Right lung (tissue), 5 donors: ENCODE results near the gene DNAJB1. TPM values are rescaled to one million over a fixed set of nuclear protein-coding genes. Genes with fewer than 3 reads are reported as not detected.
A peak's percentile ranks its signal among the peaks of the same experiment; 100 is the strongest.
"Not testable (repeated sequence)": the region's sequence is repeated elsewhere in the genome, so short reads cannot be mapped to it uniquely, and the experiment has no call there.

Experiments used
- DNase-seq, 2 donors: peaks; one replicate each; pipeline ENCODE4 v3.0.0-alpha.2; 2013
- polyA plus RNA-seq, 5 donors: library from polyadenylated mRNA; unstranded; fragments of 120-200 nt; gene quantifications; one replicate each; pipeline versions ENCODE4 v1.2.1 to v1.2.3, GENCODE V29; 2013; ENCODE audit warnings: inconsistent platforms in 1 of 5, low replicate concordance in 1 of 5; ENCODE audit not compliant: insufficient read length in 5 of 5, insufficient read depth in 1 of 5

The DNAJB1 gene
- polyA plus RNA-seq, 5 donors, result 71.3 to 112 (median 83.8) TPM

DNA sequence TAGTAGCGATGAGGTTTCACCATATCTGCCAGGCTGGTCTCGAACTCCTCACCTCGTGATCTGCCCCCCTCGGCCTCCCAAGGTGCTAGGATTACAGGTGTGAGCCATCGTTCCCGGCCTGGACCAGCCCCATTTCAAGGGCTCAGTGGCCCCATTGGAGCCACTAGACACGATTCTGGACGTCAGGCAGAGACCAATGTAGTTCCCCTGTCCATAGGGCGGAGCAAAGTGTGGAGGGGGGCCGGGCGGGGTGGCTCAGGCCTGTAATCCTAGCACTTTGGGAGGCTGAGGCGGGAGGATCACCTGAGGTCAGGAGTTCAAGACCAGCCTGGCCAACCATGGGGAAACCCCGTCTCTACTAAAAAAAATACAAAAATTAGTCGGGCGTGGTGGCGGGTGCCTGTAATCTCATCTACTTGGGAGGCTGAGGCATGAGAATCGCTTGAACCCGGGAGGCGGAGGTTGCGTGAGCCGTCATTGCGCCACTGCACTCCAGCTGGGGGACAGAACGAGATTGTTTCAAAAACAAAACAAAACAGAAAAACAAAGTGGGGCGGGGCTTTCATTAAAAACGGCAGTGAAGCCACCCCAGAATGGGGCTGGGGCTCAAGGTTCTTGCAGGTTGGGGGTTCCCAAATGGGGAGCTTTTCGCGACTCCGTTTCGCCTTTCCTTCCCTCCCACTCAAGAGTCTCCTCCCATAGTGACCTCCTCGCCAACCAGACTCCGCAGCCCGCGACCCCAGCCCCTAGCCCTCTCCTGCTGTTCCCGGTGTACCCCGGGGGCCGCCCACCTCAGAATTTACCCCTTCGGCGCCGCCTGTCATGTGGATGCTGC lies 10.4 kb upstream of the DNAJB1 start:
- no peak for DNase-seq

DNA sequence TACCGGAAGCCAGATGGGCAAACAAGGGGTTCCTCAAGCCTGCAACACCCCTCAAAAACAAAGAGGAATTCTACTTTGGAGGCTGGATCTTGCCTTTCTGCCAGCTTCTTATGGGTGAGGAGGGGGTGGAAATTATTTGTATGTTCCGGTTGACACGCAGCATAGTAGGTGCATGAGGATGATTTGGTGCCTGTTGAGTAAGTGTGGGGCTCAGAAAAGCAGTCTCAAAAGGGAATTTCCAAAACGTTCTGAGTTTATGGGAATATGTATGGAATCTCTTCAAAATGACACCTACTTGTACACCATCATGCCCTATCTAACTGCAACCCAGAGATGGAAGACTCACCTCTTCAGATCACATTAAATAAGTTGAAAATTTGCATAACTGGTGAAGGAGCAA lies 8.2 kb upstream of the DNAJB1 start:
- no peak for DNase-seq

DNA sequence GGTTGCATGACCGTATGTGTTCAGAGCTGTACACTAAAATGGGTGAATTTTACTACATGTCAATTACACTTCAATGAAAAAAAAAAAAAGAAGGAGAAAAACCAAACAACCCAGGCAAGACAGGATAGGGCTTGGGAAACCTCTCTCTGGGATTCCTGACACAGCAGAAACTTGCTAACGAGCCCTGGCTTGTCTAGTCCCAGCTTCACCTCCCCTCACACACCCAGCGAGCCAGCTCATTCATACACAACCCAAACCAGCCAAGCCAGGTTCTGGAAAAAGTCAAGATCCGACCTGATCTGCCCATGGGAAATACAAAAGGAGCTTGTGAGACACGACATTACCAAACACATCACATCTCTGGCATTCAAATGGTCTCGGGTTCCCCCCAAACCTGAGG lies 7.5 kb upstream of the DNAJB1 start:
- DNase-seq, result no peak

DNA sequence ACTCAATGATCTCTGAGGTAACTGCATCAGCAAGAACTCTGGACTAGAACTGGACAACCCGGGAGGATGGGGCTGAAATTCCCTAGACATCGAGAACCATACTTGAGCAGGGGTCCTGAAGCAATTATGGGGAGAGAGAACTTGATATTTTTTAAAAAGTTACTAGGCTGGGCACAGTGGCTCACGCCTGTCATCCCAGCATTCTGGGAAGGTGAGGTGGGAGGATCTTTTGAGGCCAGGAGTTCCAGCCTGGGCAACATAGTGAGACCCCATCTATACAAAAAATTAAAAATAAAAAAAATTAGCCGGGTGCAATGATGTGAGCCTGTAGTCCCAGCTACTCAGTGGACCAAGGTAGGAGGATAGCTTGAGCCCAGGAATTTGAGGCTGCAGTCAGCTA lies 2.3 kb upstream of the DNAJB1 start:
- DNase-seq, result no peak

DNA sequence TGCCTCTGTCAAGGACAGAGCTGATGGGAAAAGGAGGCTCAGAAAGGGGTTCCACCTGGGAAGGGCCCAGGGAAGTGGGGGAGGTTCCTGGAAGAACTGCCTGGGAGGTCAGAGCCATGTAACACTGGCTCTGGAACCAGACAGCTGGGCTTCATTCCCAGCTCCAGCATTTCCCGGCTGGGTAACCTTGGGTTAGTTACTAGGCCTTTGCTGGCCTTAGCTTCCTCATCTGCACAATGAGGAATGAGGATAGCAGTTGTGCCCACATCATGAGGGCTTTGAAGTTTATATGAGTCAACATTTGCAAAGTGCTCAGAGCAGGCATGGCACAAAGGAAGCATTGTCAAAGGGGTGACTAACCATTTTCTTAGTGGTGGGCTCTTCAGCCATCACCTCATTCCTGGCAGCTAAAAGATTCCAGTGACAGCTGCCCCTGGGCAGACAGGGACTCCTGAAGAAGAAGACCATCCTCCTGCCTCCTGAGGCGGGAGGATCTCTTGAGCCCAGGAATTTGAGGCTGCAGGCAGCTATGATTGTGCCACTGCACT lies 1.7 kb upstream of the DNAJB1 start:
- DNase-seq, result no peak

DNA sequence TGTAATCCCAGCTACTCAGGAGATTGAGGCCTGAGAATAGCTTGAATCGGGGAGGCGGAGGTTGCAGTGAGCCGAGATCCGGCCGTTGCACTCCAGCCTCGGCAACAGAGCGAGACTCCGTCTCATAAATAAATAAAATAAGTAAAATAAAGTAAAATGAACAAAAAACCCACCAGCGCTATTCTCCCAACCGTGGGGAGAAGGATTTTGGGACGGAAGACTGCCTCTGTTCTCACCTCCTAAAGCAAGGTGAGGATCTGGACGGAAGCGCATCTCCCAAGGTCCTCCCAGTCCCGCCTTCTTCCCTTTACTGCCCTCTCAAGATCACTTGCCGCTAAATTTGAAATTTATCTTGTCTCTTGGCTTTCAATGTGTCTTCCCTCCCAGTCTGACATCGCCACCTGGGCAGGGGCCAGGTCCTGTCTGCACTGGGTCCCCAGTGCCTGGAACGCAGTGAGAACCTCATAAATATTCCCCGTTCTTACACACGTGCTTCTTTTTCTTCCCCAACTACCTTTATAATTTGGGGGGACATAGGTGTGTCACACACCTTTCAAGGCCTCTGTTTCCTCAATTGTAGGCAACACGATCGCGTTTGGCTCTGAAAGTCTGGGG lies 1.2 kb upstream of the DNAJB1 start:
- DNase-seq, result no peak

DNA sequence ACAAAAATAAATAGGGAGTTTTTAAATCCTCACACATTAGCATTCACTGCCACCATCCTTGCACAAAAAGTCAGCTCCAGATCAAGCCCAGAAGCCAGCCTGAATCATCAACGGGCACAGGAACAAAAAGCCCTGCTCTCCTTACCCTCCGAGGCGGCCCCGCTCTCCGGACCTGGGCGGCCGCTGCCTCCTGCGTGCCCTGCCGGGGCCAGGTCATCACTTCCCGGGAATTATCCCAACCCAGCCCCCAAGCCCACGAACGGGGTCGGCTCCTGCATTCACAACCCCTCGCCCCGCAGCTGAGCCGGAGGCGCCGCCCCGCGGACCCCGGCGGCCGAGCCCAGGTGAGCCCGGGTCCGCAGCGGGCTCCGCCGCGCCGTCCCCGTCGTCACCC lies 754 bp downstream of the DNAJB1 start:
- DNase-seq, result no peak

DNA sequence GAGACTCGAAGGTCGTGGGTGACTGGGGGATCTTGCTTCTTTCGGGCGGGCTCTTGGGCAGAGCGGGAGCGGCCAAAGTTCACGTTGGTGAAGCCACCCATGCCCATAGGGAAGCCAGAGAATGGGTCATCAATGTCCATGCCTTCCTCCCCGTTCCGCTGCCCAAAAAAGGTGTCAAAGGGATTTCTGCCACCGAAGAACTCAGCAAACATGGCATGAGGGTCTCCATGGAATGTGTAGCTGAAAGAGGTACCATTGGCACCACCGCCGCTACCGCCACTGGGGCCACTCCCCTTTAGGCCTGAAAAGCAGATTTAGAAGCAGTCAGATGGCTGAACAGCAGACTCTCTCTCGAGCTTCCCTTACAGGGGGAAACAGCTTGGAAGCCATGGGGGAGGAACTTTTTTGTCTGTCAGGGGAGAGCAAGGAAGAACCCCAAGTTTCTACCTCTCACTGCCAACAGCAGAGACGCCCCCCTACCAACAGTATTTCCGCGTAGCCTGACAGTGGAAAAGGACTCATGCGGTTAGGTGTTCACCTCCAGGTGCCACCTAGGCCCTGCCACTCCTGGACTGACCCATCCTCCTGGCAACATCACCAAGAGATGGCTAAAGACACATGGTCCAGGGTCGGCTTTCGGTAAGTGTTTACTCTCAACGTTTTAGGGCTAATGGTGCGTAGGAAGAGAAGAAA lies 1.3 kb downstream of the DNAJB1 start:
- no peak for DNase-seq

DNA sequence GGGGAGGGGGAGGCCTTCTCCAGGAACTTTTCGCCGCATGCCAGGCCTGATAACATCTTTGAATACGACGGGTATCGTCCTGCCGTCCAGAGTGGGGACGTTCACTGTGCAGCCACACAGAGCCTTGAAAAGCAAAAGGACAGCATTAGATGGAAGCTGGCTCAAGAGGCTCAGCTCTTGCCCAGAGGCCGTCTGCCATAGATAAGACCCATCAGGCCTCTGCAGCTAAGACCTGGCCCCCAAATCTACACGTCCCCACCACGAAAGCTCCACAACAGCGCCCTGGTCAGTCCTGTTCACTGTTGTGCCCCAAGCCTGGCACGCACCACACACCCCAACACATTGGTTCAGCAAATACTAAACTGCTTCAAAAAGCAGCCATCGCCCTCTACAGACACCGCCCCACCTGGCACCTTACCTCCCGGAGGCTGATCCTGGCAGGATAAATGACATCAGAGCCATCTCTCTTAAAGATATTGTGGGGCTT lies 2.1 kb downstream of the DNAJB1 start:
- no peak for DNase-seq

DNA sequence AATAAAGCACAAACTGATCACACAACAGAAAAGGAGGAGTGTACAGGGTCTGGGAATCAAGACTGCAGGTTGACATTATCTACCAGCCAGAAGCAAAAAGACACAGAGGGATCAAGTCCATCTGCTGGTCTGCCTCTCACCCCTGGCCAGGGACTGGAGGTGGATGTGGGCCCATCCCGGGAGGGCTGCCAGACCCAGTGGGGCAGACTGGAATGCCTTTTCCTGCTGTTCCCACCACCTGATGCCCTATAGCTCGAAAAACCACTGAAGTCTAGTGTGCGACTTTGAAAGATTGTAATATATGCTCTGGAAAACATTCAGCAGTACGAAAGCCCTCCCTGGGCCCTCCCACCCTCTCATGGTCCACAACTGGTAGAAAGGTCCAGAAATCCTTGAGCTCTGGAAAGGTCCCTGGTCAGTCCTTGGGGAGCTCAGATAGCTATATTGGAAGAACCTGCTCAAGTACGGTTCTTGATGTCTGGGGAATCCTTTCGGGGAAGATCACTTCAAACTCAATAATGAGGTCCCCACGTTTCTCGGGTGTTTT lies 2.6 kb downstream of the DNAJB1 start:
- no peak for DNase-seq

DNA sequence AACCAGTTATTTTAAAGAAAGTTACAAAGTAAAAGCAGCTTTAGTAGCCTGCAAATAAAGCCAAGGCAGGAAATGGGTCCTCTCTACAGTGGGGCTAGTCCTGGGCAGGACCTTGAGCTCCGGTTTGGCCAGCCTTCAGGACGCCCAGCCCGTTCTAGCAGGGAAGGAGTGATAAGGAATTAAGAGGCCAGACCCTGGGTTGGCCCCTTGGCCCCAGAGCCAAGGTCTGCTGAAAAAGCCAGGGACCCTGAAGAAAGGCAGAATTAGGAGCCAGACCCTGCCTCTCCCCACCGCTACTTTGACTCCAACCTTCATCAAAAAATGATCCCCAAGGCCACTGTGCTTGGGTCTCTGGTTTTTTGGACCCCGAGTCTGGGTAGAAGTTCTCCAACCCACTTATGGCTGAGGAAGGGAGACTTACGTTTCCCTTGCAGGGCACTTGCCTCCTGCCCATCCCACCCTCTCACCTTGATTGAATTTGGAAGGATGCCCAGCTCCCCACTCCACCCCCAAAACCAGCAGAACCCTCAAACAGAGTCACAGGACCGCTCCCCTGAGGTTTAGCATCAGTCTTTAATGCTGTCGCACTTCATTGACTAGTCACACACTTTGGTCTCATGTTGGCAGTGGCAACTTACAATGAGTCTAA lies 3.9 kb downstream of the DNAJB1 start:
- DNase-seq, result no peak

DNA sequence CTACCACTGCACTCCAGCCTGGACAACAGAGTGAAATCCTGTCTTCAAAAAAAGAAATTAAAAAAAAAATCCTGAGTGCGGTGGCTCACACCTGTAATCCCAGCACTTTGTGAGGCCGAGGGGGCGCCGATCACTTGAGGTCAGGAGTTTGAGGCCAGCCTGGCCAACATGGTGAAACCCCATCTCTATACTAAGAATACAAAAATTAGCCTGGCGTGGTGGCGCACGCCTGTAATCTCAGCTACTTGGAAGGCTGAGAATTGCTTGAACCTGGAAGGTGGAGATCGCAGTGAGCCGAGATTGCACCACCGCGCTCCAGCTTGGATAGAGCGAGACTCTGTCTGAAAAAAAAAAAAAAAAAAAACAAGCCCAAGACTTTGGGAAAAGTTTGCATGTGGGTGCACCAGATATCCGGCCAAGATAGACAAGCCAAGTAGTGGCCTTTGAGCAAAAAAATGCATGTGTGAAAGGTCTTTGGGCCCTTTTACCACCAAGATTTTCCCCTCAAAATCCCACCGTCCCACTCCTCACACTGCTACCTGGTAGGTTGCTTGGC lies 5.7 kb downstream of the DNAJB1 start:
- DNase-seq, result no peak

DNA sequence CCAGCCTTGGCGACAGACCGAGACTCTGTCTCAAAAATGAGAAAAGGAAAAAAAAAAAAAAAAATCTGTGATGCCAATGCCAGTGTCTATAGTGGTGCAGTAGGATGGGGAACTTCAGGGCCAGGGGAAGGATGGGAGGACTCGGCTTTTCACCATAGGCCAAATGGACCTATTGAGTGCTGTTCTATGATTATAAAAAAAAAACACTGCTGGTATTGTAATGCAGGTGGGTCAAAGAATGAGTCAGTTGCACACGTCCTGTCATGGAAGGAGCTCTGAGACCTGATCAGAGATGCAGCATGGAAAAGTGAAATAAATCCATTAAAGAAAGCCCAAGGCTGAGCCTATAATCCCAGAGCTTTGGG lies 7.0 kb downstream of the DNAJB1 start:
- DNase-seq, result no peak

DNA sequence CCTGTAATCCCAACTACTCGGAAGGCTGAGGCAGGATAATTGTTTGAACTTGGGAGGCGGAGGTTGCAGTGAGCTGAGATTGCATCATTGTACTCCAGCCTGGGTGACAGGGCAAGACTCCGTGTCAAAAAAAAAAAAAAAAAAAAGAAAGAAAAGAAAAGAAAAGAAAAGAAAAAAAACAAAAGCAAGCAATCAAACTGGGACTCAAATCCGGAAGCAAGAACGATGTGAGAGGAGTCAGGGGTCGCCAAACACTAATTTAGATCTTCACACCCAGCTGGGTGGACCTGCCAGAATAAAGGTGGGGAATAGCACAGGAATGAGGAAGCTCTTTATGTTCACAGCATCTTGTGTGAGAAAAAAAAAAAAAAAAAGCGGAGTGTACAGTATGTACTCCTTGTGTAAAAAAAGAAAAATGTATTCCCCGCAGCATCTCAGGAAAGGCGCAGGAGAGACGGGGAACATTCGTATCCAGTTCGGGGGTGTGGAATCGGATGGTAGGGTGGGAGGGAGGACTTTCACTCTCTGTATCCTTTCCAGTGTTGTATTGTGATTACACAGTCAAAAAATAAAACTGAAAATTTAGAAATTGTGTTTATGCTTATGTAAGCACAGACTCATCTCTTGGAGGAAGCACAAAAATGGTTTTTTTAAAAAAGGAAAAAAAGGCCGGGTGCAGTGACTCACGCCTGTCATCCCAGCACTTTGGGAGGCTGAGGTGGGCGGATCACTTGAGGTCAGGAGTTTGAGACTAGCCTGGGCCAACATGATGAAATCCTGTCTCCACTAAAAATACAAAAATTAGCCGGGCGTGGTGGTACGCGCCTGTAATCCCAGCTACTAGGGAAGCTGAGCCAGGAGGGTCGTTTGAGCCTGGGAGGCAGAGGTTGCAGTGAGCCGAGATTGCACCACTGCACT lies 7.6 kb downstream of the DNAJB1 start:
- no peak for DNase-seq

DNA sequence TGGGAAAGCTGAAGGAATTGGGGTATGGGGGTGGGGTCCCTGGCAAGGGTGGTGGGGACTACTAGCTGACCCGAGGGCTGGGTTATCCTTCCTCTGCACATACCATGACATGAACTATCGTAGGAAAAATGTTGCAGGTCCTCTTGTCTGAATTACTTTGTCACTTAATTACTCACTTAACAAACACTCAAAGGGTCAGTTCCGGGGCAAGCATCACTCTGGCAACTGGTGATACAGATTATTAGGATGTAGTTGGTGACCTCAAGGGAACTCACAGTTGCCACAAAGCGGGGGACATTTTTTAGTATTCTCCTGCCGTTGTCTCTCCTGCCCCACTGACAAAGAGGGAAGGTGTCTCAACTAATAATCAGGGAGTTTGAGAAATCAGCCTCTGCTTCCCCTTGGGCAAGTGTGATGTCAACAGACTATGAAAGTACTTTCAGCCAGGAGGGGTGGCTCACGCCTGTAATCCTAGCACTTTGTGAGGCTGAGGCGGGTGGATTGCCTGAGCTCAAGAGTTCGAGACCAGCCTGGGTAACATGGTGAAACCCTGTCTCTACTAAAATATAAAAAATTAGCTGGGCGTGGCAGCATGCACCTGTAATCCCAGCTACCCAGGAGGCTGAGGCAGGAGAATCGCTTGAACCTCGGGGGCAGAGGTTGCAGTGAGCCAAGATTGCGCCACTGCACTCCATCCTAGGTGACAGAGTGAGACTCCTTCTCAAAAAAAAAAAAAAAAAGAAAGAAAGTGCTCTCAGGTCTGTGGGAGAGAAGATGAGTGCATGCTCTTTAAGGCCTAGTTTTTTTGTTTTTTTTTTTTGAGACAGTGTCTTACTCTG lies 10.3 kb downstream of the DNAJB1 start:
- peak in 1 of 2 donors; percentile 46 for DNase-seq

DNA sequence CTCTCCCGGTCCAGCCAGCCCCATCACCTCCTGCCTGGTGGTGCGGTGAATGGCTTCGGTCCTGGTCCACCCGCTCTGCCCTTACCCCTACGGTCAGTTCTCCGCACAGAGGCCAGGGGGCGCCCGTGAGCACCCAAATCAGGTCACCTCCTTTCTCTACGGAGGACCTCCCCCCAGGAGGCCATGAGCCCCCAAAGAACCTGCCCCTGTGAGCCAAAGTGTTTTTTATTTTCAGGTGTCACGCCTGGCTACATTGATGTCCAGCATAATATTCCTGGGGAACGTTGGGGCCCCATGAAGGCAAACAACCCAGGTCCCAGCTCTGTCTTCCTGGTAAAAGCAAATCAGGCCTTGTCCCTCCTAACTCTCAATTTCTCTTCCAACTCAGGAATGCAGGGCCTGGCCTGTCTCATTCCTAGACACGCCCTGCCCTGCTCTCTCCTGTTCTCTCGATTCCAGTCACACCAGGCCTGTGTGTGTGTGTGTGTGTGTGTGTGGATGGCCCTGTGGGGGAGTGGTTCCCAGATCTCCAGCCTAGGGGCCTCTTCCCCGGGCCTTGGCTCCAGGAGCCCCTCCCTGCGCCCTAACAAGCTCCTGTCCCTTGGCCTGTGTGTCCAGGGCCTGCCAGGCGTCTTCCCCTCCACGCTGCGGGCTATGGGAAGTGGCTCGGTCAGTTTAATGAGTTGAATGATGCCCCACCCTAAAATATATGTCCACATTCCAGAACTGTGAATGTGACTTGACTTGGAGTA lies 12.5 kb downstream of the DNAJB1 start:
- DNase-seq, result peak in 1 of 2 donors; percentile 31

DNA sequence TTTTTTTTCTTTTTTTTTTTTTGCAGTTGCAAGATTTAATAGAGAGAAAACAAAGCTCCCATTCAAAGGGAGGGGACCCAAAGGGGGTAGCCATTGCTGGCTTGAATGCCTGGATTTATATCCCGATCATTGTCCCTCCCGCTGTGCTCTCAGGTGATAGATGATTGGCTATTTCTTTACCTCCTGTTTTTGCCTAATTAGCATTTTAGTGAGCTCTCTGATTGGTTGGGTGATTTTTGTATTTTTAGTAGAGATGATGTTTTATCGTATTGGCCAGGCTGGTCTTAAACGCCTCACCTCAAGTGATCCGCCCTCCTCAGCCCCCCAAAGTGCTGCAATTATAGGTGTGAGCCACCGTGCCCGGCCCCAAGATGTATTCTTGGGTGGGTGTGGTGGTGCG lies 13.6 kb downstream of the DNAJB1 start:
- DNase-seq, result not testable (repeated sequence)

DNA sequence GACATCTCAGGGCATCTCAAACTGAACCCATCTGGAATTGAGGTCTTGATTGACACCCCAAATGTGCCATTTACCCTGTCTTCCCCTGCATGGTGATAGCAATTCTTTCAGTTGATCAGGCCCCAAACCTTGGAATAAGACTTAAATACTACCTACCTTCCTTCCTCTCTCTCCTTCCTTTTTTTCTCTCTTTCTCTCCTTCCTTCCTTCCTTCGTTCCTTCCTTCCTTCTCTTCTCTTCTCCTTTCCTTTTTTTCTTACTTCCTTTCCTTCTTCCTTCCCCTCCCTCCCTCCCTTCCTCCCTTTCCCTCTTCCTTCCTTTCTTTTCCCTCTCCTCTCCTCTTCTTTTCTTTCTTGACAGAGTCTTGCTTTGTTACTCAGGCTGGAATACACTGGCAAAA lies 14.9 kb downstream of the DNAJB1 start:
- DNase-seq, result no peak
